ENCODE data around the gene GRIK5.
A peak's percentile ranks its signal among the peaks of the same experiment; 100 is the strongest.

GRIK5 gene

GRCh38 chr19:42076380-42076944 is 6.5 kb upstream of the GRIK5 start:
- Histone ChIP-seq H3K4me2 (ENCODE audit: low read length, poor library complexity, severe bottlenecking) (peak overlapping the region; percentile 96), H2BK5ac (ENCODE audit: low read depth, low read length, poor library complexity, severe bottlenecking) (no peak overlapping the region), H2BK120ac (ENCODE audit: low read depth, low read length) (peak overlapping the region; percentile 64), H3K4ac (ENCODE audit: low read depth in 1 of 2, low read length in 2 of 2) (peak overlapping the region in 1 of 2 experiments; percentile 90), H3K9ac (ENCODE audit: low read length) (peak overlapping the region; percentile 98), H2BK12ac (ENCODE audit: low read length in 2 of 2) (no peak overlapping the region), H2AFZ (ENCODE audit: low read depth, low read length) (peak overlapping the region; percentile 92), H3K79me1 (replicated peaks; ENCODE audit: low read length, poor library complexity, severe bottlenecking) (peaks cover 18% of the 10 kb centered on the region), H2BK15ac (ENCODE audit: low read depth, poor library complexity, severe bottlenecking) (no peak overlapping the region), H3K9me3 (ENCODE audit: control insufficient read depth, low read length) (no peaks in the 10 kb centered on the region), H3K4me3 (ENCODE audit: insufficient read depth in 1 of 2, low read depth in 1 of 2, low read length in 2 of 2) (peak overlapping the region; percentile 91 to 99), H2AK5ac (ENCODE audit: low read length, severe bottlenecking) (no peak overlapping the region), H4K91ac (ENCODE audit: low read length) (peak overlapping the region; percentile 97), H3K36me3 (ENCODE audit: control insufficient read depth in 1 of 2, insufficient read depth in 2 of 2, low read depth in 1 of 2, low read length in 2 of 2) (peaks cover 31% of the 10 kb centered on the region in 2 experiments), H4K8ac (ENCODE audit: low read length) (peak overlapping the region; percentile 81), H3K27me3 (ENCODE audit: control insufficient read depth in 1 of 2, insufficient read depth in 1 of 2, low read length in 2 of 2) (no peaks in the 10 kb centered on the region), H3K27ac (ENCODE audit: low read length, poor library complexity, severe bottlenecking) (no peak overlapping the region), H3K14ac (ENCODE audit: low read length in 2 of 2) (peak overlapping the region; percentile 18 to 98), H3K4me1 (ENCODE audit: control insufficient read depth, insufficient read depth, low read depth, low read length) (peaks cover 30% of the 10 kb centered on the region), H3K18ac (ENCODE audit: low read depth in 1 of 2, low read length in 2 of 2) (peak overlapping the region; percentile 97 to 99), H3K23ac (ENCODE audit: low read length in 2 of 2) (peak overlapping the region in 1 of 2 experiments; percentile 65)
- no peak for DNase-seq
- WGBS, result 1% methylated on average over 32 of the region's 33 CpGs

- H3K18ac ChIP-seq (ENCODE audit: low read depth in 1 of 2, low read length in 2 of 2), result peak within 1 kb of the TSS; percentile 97 to 99
- H3K4me1 ChIP-seq (ENCODE audit: control insufficient read depth, insufficient read depth, low read depth, low read length), result peaks cover 27% of the 10 kb centered on the region
- no peak within 1 kb of the TSS for H2BK5ac ChIP-seq (ENCODE audit: low read depth, low read length, poor library complexity, severe bottlenecking)
- peaks cover 3% of the 10 kb centered on the region in 2 experiments for H3K27me3 ChIP-seq (ENCODE audit: control insufficient read depth in 1 of 2, insufficient read depth in 1 of 2, low read length in 2 of 2)
- peak within 1 kb of the TSS; percentile 29 to 78 for H2BK12ac ChIP-seq (ENCODE audit: low read length in 2 of 2)
- peak within 1 kb of the TSS; percentile 79 for H3K27ac ChIP-seq (ENCODE audit: low read length, poor library complexity, severe bottlenecking)
- DNase-seq, result peak; percentile 100
- peak within 1 kb of the TSS; percentile 63 for H2BK15ac ChIP-seq (ENCODE audit: low read depth, poor library complexity, severe bottlenecking)
- no peaks in the 10 kb centered on the region for H3K9me3 ChIP-seq (ENCODE audit: control insufficient read depth, low read length)
- peak within 1 kb of the TSS; percentile 94 for H4K8ac ChIP-seq (ENCODE audit: low read length)
- peak within 1 kb of the TSS; percentile 96 for H3K4me2 ChIP-seq (ENCODE audit: low read length, poor library complexity, severe bottlenecking)
- H4K91ac ChIP-seq (ENCODE audit: low read length), result peak within 1 kb of the TSS; percentile 97
- H3K4ac ChIP-seq (ENCODE audit: low read depth in 1 of 2, low read length in 2 of 2), result peak within 1 kb of the TSS; percentile 86 to 97
- H2AFZ ChIP-seq (ENCODE audit: low read depth, low read length), result peak within 1 kb of the TSS; percentile 95
- H3K79me1 ChIP-seq (replicated peaks; ENCODE audit: low read length, poor library complexity, severe bottlenecking), result peaks cover 13% of the 10 kb centered on the region
- peak within 1 kb of the TSS; percentile 64 for H2BK120ac ChIP-seq (ENCODE audit: low read depth, low read length)
- H2AK5ac ChIP-seq (ENCODE audit: low read length, severe bottlenecking), result peak within 1 kb of the TSS; percentile 69
- H3K23ac ChIP-seq (ENCODE audit: low read length in 2 of 2), result peak within 1 kb of the TSS in 1 of 2 experiments; percentile 65
- 0% methylated on average over 42 of the region's 80 CpGs for WGBS
- peak within 1 kb of the TSS; percentile 18 to 98 for H3K14ac ChIP-seq (ENCODE audit: low read length in 2 of 2)
- H3K36me3 ChIP-seq (ENCODE audit: control insufficient read depth in 1 of 2, insufficient read depth in 2 of 2, low read depth in 1 of 2, low read length in 2 of 2), result peaks cover 24 to 25% of the 10 kb centered on the region in 2 experiments
- peak within 1 kb of the TSS; percentile 98 for H3K9ac ChIP-seq (ENCODE audit: low read length)
- peak within 1 kb of the TSS; percentile 91 to 99 for H3K4me3 ChIP-seq (ENCODE audit: insufficient read depth in 1 of 2, low read depth in 1 of 2, low read length in 2 of 2)
These were observed 5.8 kb upstream of the GRIK5 start, which contains the start of gene ZNF574 for GRCh38 chr19:42075616-42076379. TSS of gene ZNF574 (plus strand) at chr19:42076166. CDS start at chr19:42078607, 2,441 bp downstream.

- Histone ChIP-seq H3K9ac (ENCODE audit: low read length) (peak overlapping the region; percentile 96), H3K4me3 (ENCODE audit: insufficient read depth in 1 of 2, low read depth in 1 of 2, low read length in 2 of 2) (peak overlapping the region; percentile 51 to 82), H2BK15ac (ENCODE audit: low read depth, poor library complexity, severe bottlenecking) (no peak overlapping the region), H3K9me3 (ENCODE audit: control insufficient read depth, low read length) (no peaks in the 10 kb centered on the region), H4K8ac (ENCODE audit: low read length) (peak overlapping the region; percentile 94), H3K36me3 (ENCODE audit: control insufficient read depth in 1 of 2, insufficient read depth in 2 of 2, low read depth in 1 of 2, low read length in 2 of 2) (peaks cover 19 to 20% of the 10 kb centered on the region in 2 experiments), H2BK12ac (ENCODE audit: low read length in 2 of 2) (no peak overlapping the region), H3K14ac (ENCODE audit: low read length in 2 of 2) (no peak overlapping the region), H2BK120ac (ENCODE audit: low read depth, low read length) (peak overlapping the region; percentile 29), H2BK5ac (ENCODE audit: low read depth, low read length, poor library complexity, severe bottlenecking) (no peak overlapping the region), H2AFZ (ENCODE audit: low read depth, low read length) (peak overlapping the region; percentile 95), H3K27ac (ENCODE audit: low read length, poor library complexity, severe bottlenecking) (peak overlapping the region; percentile 79), H2AK5ac (ENCODE audit: low read length, severe bottlenecking) (peak overlapping the region; percentile 69), H3K4me2 (ENCODE audit: low read length, poor library complexity, severe bottlenecking) (peak overlapping the region; percentile 51), H3K4me1 (ENCODE audit: control insufficient read depth, insufficient read depth, low read depth, low read length) (peaks cover 27% of the 10 kb centered on the region), H3K79me1 (replicated peaks; ENCODE audit: low read length, poor library complexity, severe bottlenecking) (peaks cover 12% of the 10 kb centered on the region), H4K91ac (ENCODE audit: low read length) (peak overlapping the region; percentile 70), H3K27me3 (ENCODE audit: control insufficient read depth in 1 of 2, insufficient read depth in 1 of 2, low read length in 2 of 2) (peaks cover 8% of the 10 kb centered on the region in 2 experiments), H3K23ac (ENCODE audit: low read length in 2 of 2) (peak overlapping the region in 1 of 2 experiments; percentile 63), H3K4ac (ENCODE audit: low read depth in 1 of 2, low read length in 2 of 2) (peak overlapping the region; percentile 86 to 97), H3K18ac (ENCODE audit: low read depth in 1 of 2, low read length in 2 of 2) (peak overlapping the region; percentile 78 to 96)
- WGBS, result 38% methylated on average over 3 of the region's 3 CpGs
- no peak for DNase-seq
These were observed 5.3 kb upstream of the GRIK5 start for GRCh38 chr19:42075364-42075615.

All from mesenchymal stem cell (in vitro differentiated cells and primary cell).